Gastroesophageal sphincter (tissue), 3 donors: ENCODE results near the gene SLMAP.

Experiments used
- CTCF ChIP-seq, 4 experiments: fragments of 200-600 bp in 2 of 4; fragments of 450-650 bp in 2 of 4; sonication (generic) in 1 of 4; IDR thresholded peaks; one replicate each; pipeline ENCODE4 v1.5.1; 2017 to 2019; ENCODE audit warnings: antibody characterized with exemption in 4 of 4, mild to moderate bottlenecking in 2 of 4, moderate library complexity in 2 of 4
- POLR2A ChIP-seq, 2 donors: fragments of 450-650 bp; IDR thresholded peaks; one replicate each; pipeline ENCODE4 v1.6.1; 2017; ENCODE audit warnings: antibody characterized with exemption in 2 of 2, mild to moderate bottlenecking in 2 of 2, moderate library complexity in 1 of 2

GRCh38 chr3:57877116-57877515 lies 121.0 kb downstream of the SLMAP start:
- TF ChIP-seq CTCF (IDR thresholded peaks at IDR 0.05) (no peak), POLR2A (IDR thresholded peaks at IDR 0.05) (no peak)
